Measurements from ENCODE around the gene MRPL52. TPM values are rescaled to one million over a fixed set of nuclear protein-coding genes. Genes with fewer than 3 reads are reported as not detected.
A peak's percentile ranks its signal among the peaks of the same experiment; 100 is the strongest.

Gene MRPL52
- polyA plus RNA-seq, 2 donors, result 99.8 to 182 TPM

- Histone ChIP-seq H3K27me3 (ENCODE audit: control insufficient read depth in 1 of 2, insufficient read depth in 2 of 2, low read length in 2 of 2) (no peaks in the 10 kb centered on the region), H3K4me3 (ENCODE audit: low read depth in 1 of 2, low read length in 2 of 2) (no peak overlapping the region), H3K9me3 (ENCODE audit: control insufficient read depth in 2 of 2, insufficient read depth in 1 of 2, low read depth in 1 of 2, low read length in 1 of 2) (no peaks in the 10 kb centered on the region), H3K36me3 (ENCODE audit: control insufficient read depth in 2 of 2, insufficient read depth in 2 of 2, low read length in 1 of 2) (peaks cover 16 to 54% of the 10 kb centered on the region in 2 donors), H3K4me1 (ENCODE audit: control insufficient read depth in 2 of 2, insufficient read depth in 2 of 2, low read length in 1 of 2) (peaks cover 9 to 34% of the 10 kb centered on the region in 2 donors), H3K27ac (ENCODE audit: low read depth in 2 of 2, low read length in 1 of 2) (peak overlapping the region in 1 of 2 donors; percentile 37)
- whole genome bisulfite sequencing, 2 donors, result 88 to 91% methylated on average over 22 of the region's 22 CpGs
Measured at GRCh38 chr14:22844221-22845102, 14.8 kb downstream of the MRPL52 start.

GRCh38 chr14:22845103-22845394 lies 15.4 kb downstream of the MRPL52 start:
- Histone ChIP-seq H3K4me1 (ENCODE audit: control insufficient read depth in 2 of 2, insufficient read depth in 2 of 2, low read length in 1 of 2) (peaks cover 9 to 35% of the 10 kb centered on the region in 2 donors), H3K27me3 (ENCODE audit: control insufficient read depth in 1 of 2, insufficient read depth in 2 of 2, low read length in 2 of 2) (no peaks in the 10 kb centered on the region), H3K27ac (ENCODE audit: low read depth in 2 of 2, low read length in 1 of 2) (no peak overlapping the region), H3K36me3 (ENCODE audit: control insufficient read depth in 2 of 2, insufficient read depth in 2 of 2, low read length in 1 of 2) (peaks cover 16 to 54% of the 10 kb centered on the region in 2 donors), H3K4me3 (ENCODE audit: low read depth in 1 of 2, low read length in 2 of 2) (no peak overlapping the region), H3K9me3 (ENCODE audit: control insufficient read depth in 2 of 2, insufficient read depth in 1 of 2, low read depth in 1 of 2, low read length in 1 of 2) (no peaks in the 10 kb centered on the region)
- WGBS, 2 donors, result 83% methylated on average over 9 of the region's 9 CpGs

- Histone ChIP-seq H3K27me3 (ENCODE audit: control insufficient read depth in 1 of 2, insufficient read depth in 2 of 2, low read length in 2 of 2) (no peaks in the 10 kb centered on the region), H3K4me1 (ENCODE audit: control insufficient read depth in 2 of 2, insufficient read depth in 2 of 2, low read length in 1 of 2) (peaks cover 9 to 40% of the 10 kb centered on the region in 2 donors), H3K36me3 (ENCODE audit: control insufficient read depth in 2 of 2, insufficient read depth in 2 of 2, low read length in 1 of 2) (peaks cover 16 to 54% of the 10 kb centered on the region in 2 donors), H3K4me3 (ENCODE audit: low read depth in 1 of 2, low read length in 2 of 2) (no peak overlapping the region), H3K27ac (ENCODE audit: low read depth in 2 of 2, low read length in 1 of 2) (peak overlapping the region; percentile 5 to 14), H3K9me3 (ENCODE audit: control insufficient read depth in 2 of 2, insufficient read depth in 1 of 2, low read depth in 1 of 2, low read length in 1 of 2) (no peaks in the 10 kb centered on the region)
- WGBS, 2 donors, result 85 to 88% methylated on average over 25 to 26 of the region's 26 CpGs
Measured at GRCh38 chr14:22845821-22846625, 16.3 kb downstream of the MRPL52 start.

- Histone ChIP-seq H3K4me1 (ENCODE audit: control insufficient read depth in 2 of 2, insufficient read depth in 2 of 2, low read length in 1 of 2) (peaks cover 13 to 43% of the 10 kb centered on the region in 2 donors), H3K4me3 (ENCODE audit: low read depth in 1 of 2, low read length in 2 of 2) (no peak overlapping the region), H3K36me3 (ENCODE audit: control insufficient read depth in 2 of 2, insufficient read depth in 2 of 2, low read length in 1 of 2) (peaks cover 16 to 46% of the 10 kb centered on the region in 2 donors), H3K9me3 (ENCODE audit: control insufficient read depth in 2 of 2, insufficient read depth in 1 of 2, low read depth in 1 of 2, low read length in 1 of 2) (no peaks in the 10 kb centered on the region), H3K27ac (ENCODE audit: low read depth in 2 of 2, low read length in 1 of 2) (peak overlapping the region; percentile 34 to 61), H3K27me3 (ENCODE audit: control insufficient read depth in 1 of 2, insufficient read depth in 2 of 2, low read length in 2 of 2) (no peaks in the 10 kb centered on the region)
- WGBS, 2 donors, result 63 to 68% methylated on average over 7 to 11 of the region's 11 CpGs
Measured at GRCh38 chr14:22846811-22847307, 17.2 kb downstream of the MRPL52 start.

- H3K27ac ChIP-seq (ENCODE audit: low read depth in 2 of 2, low read length in 1 of 2), result peak overlapping the region; percentile 84 to 93
- peaks cover 10 to 37% of the 10 kb centered on the region in 2 donors for H3K36me3 ChIP-seq (ENCODE audit: control insufficient read depth in 2 of 2, insufficient read depth in 2 of 2, low read length in 1 of 2)
- H3K4me3 ChIP-seq (ENCODE audit: low read depth in 1 of 2, low read length in 2 of 2), result no peak overlapping the region
- H3K4me1 ChIP-seq (ENCODE audit: control insufficient read depth in 2 of 2, insufficient read depth in 2 of 2, low read length in 1 of 2), result peaks cover 13 to 39% of the 10 kb centered on the region in 2 donors
- no peaks in the 10 kb centered on the region for H3K9me3 ChIP-seq (ENCODE audit: control insufficient read depth in 2 of 2, insufficient read depth in 1 of 2, low read depth in 1 of 2, low read length in 1 of 2)
- 28 to 37% methylated on average over 14 of the region's 14 CpGs for WGBS, 2 donors
- no peaks in the 10 kb centered on the region for H3K27me3 ChIP-seq (ENCODE audit: control insufficient read depth in 1 of 2, insufficient read depth in 2 of 2, low read length in 2 of 2)
Measured at GRCh38 chr14:22847661-22848341, 18.1 kb downstream of the MRPL52 start.

- peak overlapping the region; percentile 84 to 93 for H3K27ac ChIP-seq (ENCODE audit: low read depth in 2 of 2, low read length in 1 of 2)
- no peaks in the 10 kb centered on the region for H3K9me3 ChIP-seq (ENCODE audit: control insufficient read depth in 2 of 2, insufficient read depth in 1 of 2, low read depth in 1 of 2, low read length in 1 of 2)
- no peak overlapping the region for H3K4me3 ChIP-seq (ENCODE audit: low read depth in 1 of 2, low read length in 2 of 2)
- peaks cover 13 to 41% of the 10 kb centered on the region in 2 donors for H3K4me1 ChIP-seq (ENCODE audit: control insufficient read depth in 2 of 2, insufficient read depth in 2 of 2, low read length in 1 of 2)
- WGBS, 2 donors, result 13 to 28% methylated on average over 12 of the region's 12 CpGs
- H3K27me3 ChIP-seq (ENCODE audit: control insufficient read depth in 1 of 2, insufficient read depth in 2 of 2, low read length in 2 of 2), result no peaks in the 10 kb centered on the region
- peaks cover 6 to 30% of the 10 kb centered on the region in 2 donors for H3K36me3 ChIP-seq (ENCODE audit: control insufficient read depth in 2 of 2, insufficient read depth in 2 of 2, low read length in 1 of 2)
Measured at GRCh38 chr14:22848351-22849164, 18.9 kb downstream of the MRPL52 start.

GRCh38 chr14:22849212-22849819 lies 19.6 kb downstream of the MRPL52 start:
- 33 to 59% methylated on average over 17 to 19 of the region's 19 CpGs for WGBS, 2 donors
- Histone ChIP-seq H3K4me1 (ENCODE audit: control insufficient read depth in 2 of 2, insufficient read depth in 2 of 2, low read length in 1 of 2) (peaks cover 13 to 41% of the 10 kb centered on the region in 2 donors), H3K4me3 (ENCODE audit: low read depth in 1 of 2, low read length in 2 of 2) (no peak overlapping the region)

GRCh38 chr14:22850944-22851764 lies 21.5 kb downstream of the MRPL52 start:
- Histone ChIP-seq H3K27ac (ENCODE audit: low read depth in 2 of 2, low read length in 1 of 2) (peak overlapping the region; percentile 65 to 89), H3K4me3 (ENCODE audit: low read depth in 1 of 2, low read length in 2 of 2) (no peak overlapping the region), H3K27me3 (ENCODE audit: control insufficient read depth in 1 of 2, insufficient read depth in 2 of 2, low read length in 2 of 2) (no peaks in the 10 kb centered on the region), H3K36me3 (ENCODE audit: control insufficient read depth in 2 of 2, insufficient read depth in 2 of 2, low read length in 1 of 2) (peaks cover under 1 to 9% of the 10 kb centered on the region in 2 donors), H3K4me1 (ENCODE audit: control insufficient read depth in 2 of 2, insufficient read depth in 2 of 2, low read length in 1 of 2) (peaks cover 8 to 38% of the 10 kb centered on the region in 2 donors), H3K9me3 (ENCODE audit: control insufficient read depth in 2 of 2, insufficient read depth in 1 of 2, low read depth in 1 of 2, low read length in 1 of 2) (no peaks in the 10 kb centered on the region)
- WGBS, 2 donors, result 50 to 53% methylated on average over 9 of the region's 9 CpGs

More at GRCh38 chr14:22849212-22849819, 19.6 kb downstream of the MRPL52 start:
- peak overlapping the region; percentile 84 to 93 for H3K27ac ChIP-seq (ENCODE audit: low read depth in 2 of 2, low read length in 1 of 2)
- no peaks in the 10 kb centered on the region for H3K9me3 ChIP-seq (ENCODE audit: control insufficient read depth in 2 of 2, insufficient read depth in 1 of 2, low read depth in 1 of 2, low read length in 1 of 2)
- H3K27me3 ChIP-seq (ENCODE audit: control insufficient read depth in 1 of 2, insufficient read depth in 2 of 2, low read length in 2 of 2), result no peaks in the 10 kb centered on the region
- H3K36me3 ChIP-seq (ENCODE audit: control insufficient read depth in 2 of 2, insufficient read depth in 2 of 2, low read length in 1 of 2), result peaks cover 6 to 27% of the 10 kb centered on the region in 2 donors
